GM12874 (cell line): ENCODE measurements around the gene ARID4B.

Experiments
- TF ChIP-seq, protein P1 (sequence below): IDR thresholded peaks from 2 replicates; pipeline ENCODE4 v1.5.1; 2011; ENCODE audit warnings: low read depth, mild to moderate bottlenecking, control low read depth, low read length, moderate library complexity; ENCODE audit not compliant: insufficient read depth

The ARID4B gene

GRCh38 chr1:235339746-235340145 is 11.8 kb upstream of the ARID4B start:
- TF ChIP-seq, protein P1, sequence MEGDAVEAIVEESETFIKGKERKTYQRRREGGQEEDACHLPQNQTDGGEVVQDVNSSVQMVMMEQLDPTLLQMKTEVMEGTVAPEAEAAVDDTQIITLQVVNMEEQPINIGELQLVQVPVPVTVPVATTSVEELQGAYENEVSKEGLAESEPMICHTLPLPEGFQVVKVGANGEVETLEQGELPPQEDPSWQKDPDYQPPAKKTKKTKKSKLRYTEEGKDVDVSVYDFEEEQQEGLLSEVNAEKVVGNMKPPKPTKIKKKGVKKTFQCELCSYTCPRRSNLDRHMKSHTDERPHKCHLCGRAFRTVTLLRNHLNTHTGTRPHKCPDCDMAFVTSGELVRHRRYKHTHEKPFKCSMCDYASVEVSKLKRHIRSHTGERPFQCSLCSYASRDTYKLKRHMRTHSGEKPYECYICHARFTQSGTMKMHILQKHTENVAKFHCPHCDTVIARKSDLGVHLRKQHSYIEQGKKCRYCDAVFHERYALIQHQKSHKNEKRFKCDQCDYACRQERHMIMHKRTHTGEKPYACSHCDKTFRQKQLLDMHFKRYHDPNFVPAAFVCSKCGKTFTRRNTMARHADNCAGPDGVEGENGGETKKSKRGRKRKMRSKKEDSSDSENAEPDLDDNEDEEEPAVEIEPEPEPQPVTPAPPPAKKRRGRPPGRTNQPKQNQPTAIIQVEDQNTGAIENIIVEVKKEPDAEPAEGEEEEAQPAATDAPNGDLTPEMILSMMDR = no peak

DNA sequence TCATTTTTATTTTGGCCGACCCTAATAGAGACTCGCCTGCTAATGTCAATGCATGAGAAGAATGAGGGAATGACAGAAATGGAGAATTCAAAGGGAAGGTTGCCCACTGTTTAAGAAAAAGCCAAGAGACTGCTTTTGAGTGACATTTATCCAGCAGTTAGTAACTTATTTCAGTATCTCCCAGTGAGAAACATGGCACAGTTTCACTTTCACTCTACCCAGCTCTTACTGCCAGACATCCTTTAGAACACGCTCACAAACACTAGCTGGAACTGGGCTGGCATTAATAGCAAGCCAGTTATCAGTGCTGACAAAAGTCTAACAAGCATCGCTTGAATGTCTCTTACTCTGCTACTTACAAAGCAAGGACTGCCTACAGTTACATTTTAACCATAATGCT is 8.9 kb upstream of the ARID4B start:
- TF ChIP-seq, protein P1 = no peak

- TF ChIP-seq, protein P1 = no peak
These were observed 3.4 kb upstream of the ARID4B start for GRCh38 chr1:235331401-235331800.

DNA sequence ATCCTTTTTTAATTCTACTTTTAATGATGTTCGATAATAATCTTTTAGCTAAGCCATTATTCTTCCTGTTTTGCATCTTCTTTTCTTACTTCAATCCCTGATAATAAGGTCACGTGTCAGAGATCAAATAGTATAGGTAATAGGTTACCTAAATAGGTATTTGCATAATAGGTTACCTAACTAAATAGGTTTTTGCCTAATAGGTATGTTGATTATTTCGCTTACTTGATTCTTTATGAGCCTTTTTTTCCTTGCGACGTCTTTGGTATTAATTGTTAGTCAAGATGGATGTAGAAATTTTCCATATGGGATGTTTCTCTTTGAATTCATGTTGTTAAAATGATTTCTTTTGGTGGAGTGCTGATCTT is 2.9 kb upstream of the ARID4B start:
- TF ChIP-seq, protein P1 = no peak

- TF ChIP-seq, protein P1 = peak; percentile 31; the same call in 1 of the 2 replicates
These were observed 1.3 kb upstream of the ARID4B start for GRCh38 chr1:235329139-235329902.

GRCh38 chr1:235328271-235329138 is 526 bp upstream of the ARID4B start, which contains the start of gene GGPS1:
Gene GGPS1 (plus strand): TSS chr1:235328570. CDS start chr1:235335265, 6,695 bp downstream.
- TF ChIP-seq, protein P1 = no peak
